Adipocyte (in vitro differentiated cells): Measurements from ENCODE around the gene C15orf62.
A peak's percentile ranks its signal among the peaks of the same experiment; 100 is the strongest.

Source experiments
- DNase-seq: peaks from one replicate; pipeline ENCODE4 v3.0.0-alpha.2; 2015; ENCODE audit warnings: low read depth
- H3K27me3 ChIP-seq: replicated peaks from 2 replicates; pipeline ENCODE4 v1.7.0; 2013; ENCODE audit warnings: mild to moderate bottlenecking, low read length, moderate library complexity; ENCODE audit not compliant: control insufficient read depth, insufficient read depth
- H3K36me3 ChIP-seq: 2 replicates; pipeline ENCODE4 v1.7.0; 2013; ENCODE audit warnings: low read length, mild to moderate bottlenecking, moderate library complexity; ENCODE audit not compliant: control insufficient read depth, insufficient read depth, severe bottlenecking
- H3K4me1 ChIP-seq: 2 replicates; pipeline ENCODE4 v1.7.0; 2013; ENCODE audit warnings: mild to moderate bottlenecking, low read length, moderate library complexity; ENCODE audit not compliant: control insufficient read depth, insufficient read depth
- H3K4me3 ChIP-seq: 2 replicates; pipeline ENCODE4 v1.7.0; 2013; ENCODE audit warnings: mild to moderate bottlenecking, low read length, moderate library complexity
- H3K9ac ChIP-seq: 2 replicates; pipeline ENCODE4 v1.7.0; 2013; ENCODE audit warnings: mild to moderate bottlenecking, low read length, moderate library complexity
- H3K9me3 ChIP-seq: 2 replicates; pipeline ENCODE4 v1.7.0; 2013; ENCODE audit warnings: mild to moderate bottlenecking, low read length, moderate library complexity; ENCODE audit not compliant: control insufficient read depth

The C15orf62 gene

DNA sequence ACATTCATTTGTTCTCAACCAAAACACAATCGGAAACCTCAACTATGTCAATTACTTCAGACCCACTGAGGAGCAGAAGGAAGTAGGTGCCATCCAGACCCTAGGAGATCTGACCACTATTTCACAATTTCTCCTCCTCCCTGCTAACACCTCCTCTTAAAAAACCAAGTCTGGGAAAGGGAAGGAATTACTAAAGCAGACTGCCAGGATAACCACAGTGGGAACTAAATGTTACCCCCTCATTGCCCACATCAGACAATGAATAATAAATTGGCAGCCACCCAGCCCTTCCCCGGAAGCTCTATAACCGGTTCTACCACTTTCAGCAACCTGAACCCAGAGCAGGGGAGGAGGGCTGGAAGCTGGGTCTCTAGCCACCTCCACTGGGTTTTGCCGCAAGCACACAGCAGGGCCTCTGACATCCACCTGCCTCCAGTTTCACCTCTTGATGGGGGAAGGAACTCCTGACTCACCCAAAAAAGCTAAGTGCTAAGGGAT, 17.6 kb downstream of the C15orf62 start:
- Histone ChIP-seq H3K4me1 (peaks cover 17% of the 10 kb centered on the region), H3K4me3 (no peak overlapping the region), H3K27me3 (no peaks in the 10 kb centered on the region), H3K9me3 (no peaks in the 10 kb centered on the region), H3K9ac (no peak overlapping the region), H3K36me3 (peaks cover 6% of the 10 kb centered on the region)
- peak; percentile 54 for DNase-seq

GRCh38 chr15:40787991-40788390, 18.2 kb downstream of the C15orf62 start:
- Histone ChIP-seq H3K9ac (no peak overlapping the region), H3K36me3 (peaks cover 6% of the 10 kb centered on the region), H3K4me1 (peaks cover 17% of the 10 kb centered on the region), H3K9me3 (no peaks in the 10 kb centered on the region), H3K4me3 (no peak overlapping the region), H3K27me3 (no peaks in the 10 kb centered on the region)
- DNase-seq: no peak

DNA sequence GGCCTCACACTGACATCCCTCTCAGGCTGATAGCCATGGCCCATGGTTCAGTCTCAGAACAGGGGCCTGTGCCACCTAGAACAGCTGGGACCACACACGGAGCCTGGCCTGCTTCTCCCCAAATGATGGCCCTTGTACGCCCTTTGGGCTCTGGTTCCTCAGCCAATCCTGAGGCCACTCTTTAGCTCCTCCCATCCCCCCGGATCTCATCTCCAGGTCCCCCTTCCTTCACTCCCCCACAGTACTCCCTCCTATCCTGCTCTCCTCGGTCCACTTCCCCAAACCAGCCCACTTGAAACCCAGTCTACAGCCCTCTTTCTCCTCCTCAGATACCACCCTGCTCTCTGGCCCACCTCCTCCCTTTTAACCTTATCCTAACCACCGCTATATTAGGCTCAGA, 19.3 kb downstream of the C15orf62 start:
- H3K4me3 ChIP-seq: no peak overlapping the region
- peaks cover 6% of the 10 kb centered on the region for H3K36me3 ChIP-seq
- H3K27me3 ChIP-seq: no peaks in the 10 kb centered on the region
- H3K9ac ChIP-seq: no peak overlapping the region
- no peak for DNase-seq
- no peaks in the 10 kb centered on the region for H3K9me3 ChIP-seq
- H3K4me1 ChIP-seq: peaks cover 28% of the 10 kb centered on the region

DNA sequence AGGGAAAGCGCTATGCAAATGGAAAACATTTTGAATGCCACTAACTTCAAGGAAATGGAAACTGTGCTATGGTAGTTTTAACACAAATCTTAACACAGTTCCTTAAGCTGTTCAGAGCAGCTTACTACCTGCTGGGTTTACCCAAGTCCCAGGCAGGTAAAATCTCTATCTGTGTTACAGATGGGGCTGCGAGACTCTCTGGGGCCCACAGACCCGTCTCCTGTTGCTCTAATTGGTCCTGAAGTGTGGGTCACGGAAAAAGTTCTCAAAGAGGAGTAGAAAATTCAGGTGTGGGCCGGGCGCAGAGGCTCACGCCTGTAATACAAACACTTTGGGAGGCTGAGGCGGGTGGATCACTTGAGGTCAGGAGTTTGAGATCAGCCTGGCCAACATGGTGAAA, 20.2 kb downstream of the C15orf62 start:
- Histone ChIP-seq H3K4me1 (peaks cover 28% of the 10 kb centered on the region), H3K36me3 (peaks cover 3% of the 10 kb centered on the region), H3K4me3 (no peak overlapping the region), H3K9me3 (no peaks in the 10 kb centered on the region), H3K27me3 (no peaks in the 10 kb centered on the region), H3K9ac (no peak overlapping the region)
- DNase-seq: no peak

GRCh38 chr15:40790718-40791117, 20.9 kb downstream of the C15orf62 start:
- H3K9me3 ChIP-seq: no peaks in the 10 kb centered on the region
- peaks cover 3% of the 10 kb centered on the region for H3K36me3 ChIP-seq
- H3K4me1 ChIP-seq: peaks cover 28% of the 10 kb centered on the region
- H3K9ac ChIP-seq: no peak overlapping the region
- H3K4me3 ChIP-seq: no peak overlapping the region
- peak; percentile 33 for DNase-seq
- H3K27me3 ChIP-seq: no peaks in the 10 kb centered on the region

- DNase-seq: no peak
- H3K4me1 ChIP-seq: peaks cover 23% of the 10 kb centered on the region
- H3K9me3 ChIP-seq: no peaks in the 10 kb centered on the region
- no peak overlapping the region for H3K9ac ChIP-seq
- no peak overlapping the region for H3K4me3 ChIP-seq
- H3K36me3 ChIP-seq: peaks cover 3% of the 10 kb centered on the region
- no peaks in the 10 kb centered on the region for H3K27me3 ChIP-seq
Measured at GRCh38 chr15:40792394-40792793, 22.6 kb downstream of the C15orf62 start.

DNA sequence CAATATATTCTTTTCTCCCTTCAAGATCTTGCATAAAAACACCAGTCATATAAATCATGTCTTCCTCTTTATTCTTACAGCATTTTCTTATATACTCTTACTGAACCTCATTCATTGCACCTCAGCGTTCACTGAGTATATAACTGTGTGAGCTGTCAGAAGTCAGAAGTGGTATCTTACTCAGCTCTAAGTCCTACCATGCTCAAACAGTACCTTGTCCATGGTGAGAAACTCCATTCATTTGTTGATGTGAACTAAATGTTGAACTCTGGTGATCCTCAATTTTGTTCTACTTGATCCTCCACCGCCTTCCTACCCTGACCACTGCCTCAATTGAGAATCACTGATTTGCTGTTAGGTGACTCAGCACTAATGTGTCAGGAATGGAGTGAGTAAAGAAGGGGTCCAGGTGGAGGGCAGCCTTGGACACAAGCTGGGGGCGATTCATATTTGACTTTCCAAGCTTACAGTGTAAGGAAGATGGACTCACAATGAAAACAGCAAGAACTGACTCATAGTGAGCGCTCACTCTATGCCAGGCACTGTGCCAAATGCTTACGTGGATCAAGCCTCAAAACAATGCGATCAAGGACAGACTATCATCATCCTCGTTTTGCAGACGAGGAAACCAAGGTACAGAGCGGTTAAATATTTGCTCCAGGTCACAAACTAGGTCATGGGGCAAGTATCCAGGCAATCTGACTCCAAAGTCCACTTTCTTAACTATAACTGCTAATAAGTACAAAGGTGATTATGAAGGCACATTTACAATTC, 23.6 kb downstream of the C15orf62 start:
- H3K9ac ChIP-seq: no peak overlapping the region
- peak overlapping the region; percentile 44 for H3K4me3 ChIP-seq
- peaks cover 19% of the 10 kb centered on the region for H3K4me1 ChIP-seq
- H3K9me3 ChIP-seq: no peaks in the 10 kb centered on the region
- no peaks in the 10 kb centered on the region for H3K27me3 ChIP-seq
- H3K36me3 ChIP-seq: peaks cover 3% of the 10 kb centered on the region
- DNase-seq: peak; percentile 87

DNA sequence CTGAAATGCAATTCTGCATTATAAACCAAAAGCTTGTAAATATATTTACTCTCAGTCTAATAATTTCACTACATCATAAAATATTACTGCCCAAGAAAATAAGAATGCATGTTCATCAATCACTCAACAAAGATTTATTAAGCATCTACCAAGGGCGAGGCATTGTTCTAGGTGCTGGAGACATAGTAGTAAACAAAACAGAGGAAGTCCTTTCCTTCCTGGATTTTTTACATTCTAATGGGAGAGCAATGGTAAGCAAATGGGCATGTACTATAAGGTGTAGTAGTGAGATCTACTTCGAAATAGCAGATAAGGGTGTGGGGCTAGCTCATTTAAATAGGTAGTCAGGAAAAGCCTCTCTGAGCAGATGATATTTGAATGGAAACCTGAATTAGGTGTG, 26.3 kb downstream of the C15orf62 start:
- no peak for DNase-seq
- H3K36me3 ChIP-seq: no peaks in the 10 kb centered on the region
- H3K9ac ChIP-seq: no peak overlapping the region
- H3K4me1 ChIP-seq: peaks cover 11% of the 10 kb centered on the region
- no peaks in the 10 kb centered on the region for H3K27me3 ChIP-seq
- no peaks in the 10 kb centered on the region for H3K9me3 ChIP-seq
- H3K4me3 ChIP-seq: no peak overlapping the region

- no peaks in the 10 kb centered on the region for H3K27me3 ChIP-seq
- H3K4me3 ChIP-seq: no peak overlapping the region
- no peaks in the 10 kb centered on the region for H3K36me3 ChIP-seq
- DNase-seq: no peak
- no peaks in the 10 kb centered on the region for H3K9me3 ChIP-seq
- H3K4me1 ChIP-seq: peaks cover 11% of the 10 kb centered on the region
- H3K9ac ChIP-seq: no peak overlapping the region
Measured at GRCh38 chr15:40796512-40796911, 26.7 kb downstream of the C15orf62 start.

DNA sequence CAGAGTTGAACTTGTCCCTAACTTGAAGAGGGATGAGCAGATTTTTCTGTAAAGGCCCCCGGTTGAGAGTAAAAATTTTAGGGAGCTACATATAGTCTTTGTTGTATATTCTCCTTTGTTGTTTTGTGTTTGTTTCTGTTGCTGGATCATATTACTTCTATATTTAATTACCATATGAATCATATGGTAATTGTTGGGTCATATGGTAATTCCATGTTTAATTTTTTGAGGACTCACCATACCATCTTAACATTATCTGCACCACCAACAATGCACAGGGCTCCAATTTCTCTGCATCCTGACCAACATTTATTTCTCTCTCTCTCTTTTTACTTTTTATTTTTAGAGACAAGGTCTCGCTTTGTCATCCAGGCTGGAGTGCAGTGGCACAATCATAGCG, 29.7 kb downstream of the C15orf62 start:
- DNase-seq: no peak
- Histone ChIP-seq H3K9ac (no peak overlapping the region), H3K4me1 (no peaks in the 10 kb centered on the region), H3K27me3 (no peaks in the 10 kb centered on the region), H3K9me3 (no peaks in the 10 kb centered on the region), H3K36me3 (no peaks in the 10 kb centered on the region), H3K4me3 (no peak overlapping the region)

DNA sequence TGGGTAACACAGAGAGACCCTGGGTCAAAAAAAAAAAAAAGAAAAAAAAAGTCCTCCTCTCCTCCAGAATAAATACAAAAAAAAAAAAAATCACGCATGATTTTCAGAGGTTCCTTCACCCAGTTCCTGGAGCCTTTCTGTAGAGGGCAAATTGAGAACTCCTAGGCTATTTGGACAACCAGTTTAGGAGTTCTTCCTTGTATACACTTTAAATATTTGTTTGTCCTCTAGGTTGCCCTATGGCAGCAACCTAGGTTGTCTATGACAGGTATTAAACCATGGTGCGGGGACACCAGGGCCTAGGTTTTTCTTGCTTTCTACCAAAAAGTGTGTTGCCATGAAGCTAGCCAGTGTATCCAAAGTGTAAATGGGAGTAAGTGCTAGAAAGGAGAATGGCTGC, 33.3 kb downstream of the C15orf62 start:
- H3K27me3 ChIP-seq: no peaks in the 10 kb centered on the region
- H3K9ac ChIP-seq: no peak overlapping the region
- no peak for DNase-seq
- peaks cover 8% of the 10 kb centered on the region for H3K4me1 ChIP-seq
- no peak overlapping the region for H3K4me3 ChIP-seq
- no peaks in the 10 kb centered on the region for H3K36me3 ChIP-seq
- no peaks in the 10 kb centered on the region for H3K9me3 ChIP-seq

DNA sequence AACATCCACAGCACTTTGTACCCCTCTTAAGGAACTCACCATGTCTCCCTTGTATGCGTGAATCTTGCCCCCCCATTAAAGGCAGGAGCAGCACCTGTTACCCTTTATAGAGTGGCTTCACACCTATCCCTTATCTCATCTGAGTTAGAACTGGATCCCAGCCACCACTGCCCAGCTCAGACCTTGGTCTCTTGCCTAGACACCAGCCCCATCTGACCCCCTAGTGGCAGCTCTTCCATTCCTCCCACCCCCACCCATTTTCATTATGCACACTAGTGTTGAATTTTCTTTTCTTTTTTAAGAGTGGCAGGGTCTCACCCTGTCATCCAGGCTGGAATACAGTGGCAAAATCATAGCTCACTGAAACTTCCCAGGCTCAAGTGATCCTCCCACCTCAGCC, 33.9 kb downstream of the C15orf62 start:
- no peaks in the 10 kb centered on the region for H3K27me3 ChIP-seq
- no peaks in the 10 kb centered on the region for H3K36me3 ChIP-seq
- no peaks in the 10 kb centered on the region for H3K9me3 ChIP-seq
- H3K4me3 ChIP-seq: no peak overlapping the region
- DNase-seq: no peak
- H3K4me1 ChIP-seq: peaks cover 11% of the 10 kb centered on the region
- no peak overlapping the region for H3K9ac ChIP-seq
